Amniotic stem cell (primary cell): Measurements from ENCODE around the gene TJP3.

Experiments
- DNase-seq: peaks from one replicate; lab custom pipeline; 2025; lab: John Stamatoyannopoulos, UW

Gene TJP3

GRCh38 chr19:3671680-3672574, 36.3 kb upstream of the TJP3 start:
- no peak for DNase-seq

GRCh38 chr19:3672575-3672948, 35.6 kb upstream of the TJP3 start:
- no peak for DNase-seq

- no peak for DNase-seq
These were observed 35.2 kb upstream of the TJP3 start for GRCh38 chr19:3672993-3673392.

GRCh38 chr19:3673506-3674439, 34.4 kb upstream of the TJP3 start:
- no peak for DNase-seq

- no peak for DNase-seq
These were observed 33.2 kb upstream of the TJP3 start for GRCh38 chr19:3674784-3675543.

GRCh38 chr19:3678188-3678587, 30.0 kb upstream of the TJP3 start:
- DNase-seq: no peak

GRCh38 chr19:3679138-3679537, 29.0 kb upstream of the TJP3 start:
- DNase-seq: no peak

GRCh38 chr19:3679581-3679980, 28.6 kb upstream of the TJP3 start:
- DNase-seq: no peak

- no peak for DNase-seq
These were observed 27.2 kb upstream of the TJP3 start for GRCh38 chr19:3680939-3681338.

- DNase-seq: no peak
These were observed 25.9 kb upstream of the TJP3 start for GRCh38 chr19:3682286-3682685.

- no peak for DNase-seq
These were observed 25.3 kb upstream of the TJP3 start for GRCh38 chr19:3682741-3683404.

- DNase-seq: no peak
These were observed 24.7 kb upstream of the TJP3 start for GRCh38 chr19:3683405-3684053.

GRCh38 chr19:3684054-3684816, 23.9 kb upstream of the TJP3 start:
- DNase-seq: no peak

GRCh38 chr19:3684817-3685410, 23.3 kb upstream of the TJP3 start:
- no peak for DNase-seq

- DNase-seq: no peak
These were observed 20.8 kb upstream of the TJP3 start for GRCh38 chr19:3687393-3687773.

- no peak for DNase-seq
These were observed 20.1 kb upstream of the TJP3 start for GRCh38 chr19:3687774-3688706.

- no peak for DNase-seq
These were observed 17.4 kb upstream of the TJP3 start for GRCh38 chr19:3690551-3691371.

- DNase-seq: no peak
These were observed 16.8 kb upstream of the TJP3 start for GRCh38 chr19:3691372-3691716.
